HepG2 (cell line): ENCODE results near the gene ANKZF1. TPM values are rescaled to one million over a fixed set of nuclear protein-coding genes. Genes with fewer than 3 reads are reported as not detected.
A peak's percentile ranks its signal among the peaks of the same experiment; 100 is the strongest.

Experiments used
- AGO2 ChIP-seq: fragments of 200-400 bp; formaldehyde crosslinking; optimal IDR thresholded peaks from 2 replicates; pipeline ENCODE3; 2017; ENCODE audit warnings: mild to moderate bottlenecking, low read depth, low read length, moderate library complexity
- IKZF1 ChIP-seq: fragments of 450-650 bp; IDR thresholded peaks from 2 replicates; pipeline ENCODE4 v1.7.1; 2016
- ISL2 ChIP-seq: sonication (generic); formaldehyde crosslinking; IDR thresholded peaks from 2 replicates; pipeline ENCODE4 v1.5.0; 2020; ENCODE audit warnings: missing genetic modification reagents
- PHF8 ChIP-seq: sonication (generic); formaldehyde crosslinking; IDR thresholded peaks from 2 replicates; pipeline ENCODE4 v1.5.0; 2020; ENCODE audit warnings: missing genetic modification reagents
- RFXANK ChIP-seq: IDR thresholded peaks from 2 replicates; pipeline ENCODE4 v1.6.1; 2016
- TCF7L2 ChIP-seq: IDR thresholded peaks from 2 replicates; pipeline ENCODE4 v1.6.1; 2011; ENCODE audit warnings: mild to moderate bottlenecking, low read depth, low read length, moderate library complexity
- polyA plus RNA-seq, 8 experiments: library from polyadenylated mRNA; depleted of rRNA in 3 of 8; stranded (reverse) in 7 of 8; unstranded in 1 of 8; fragments of >200 nt; fragmentation: Illumina TruSeq in 4 of 8; extraction: Trizol in 4 of 8; gene quantifications; 2 replicates each; pipeline versions ENCODE4 v1.2.1 to v1.2.3, GENCODE V29; 2011 to 2016; ENCODE audit warnings: low read depth in 4 of 8, missing spikeins in 1 of 8, mixed read lengths in 1 of 8; ENCODE audit not compliant: insufficient read depth in 1 of 8
- total RNA-seq, 5 experiments: library from RNA; depleted of rRNA; stranded (reverse); fragments of >200 nt; fragmentation: Illumina TruSeq; extraction: Trizol; gene quantifications; 2 replicates each; pipeline ENCODE4 v1.2.3, GENCODE V29; 2016; ENCODE audit warnings: low read depth in 1 of 5
- TF ChIP-seq, protein P1 (sequence below): IDR thresholded peaks from 2 replicates; pipeline ENCODE4 v1.6.1; 2016; ENCODE audit warnings: low read depth, missing genetic modification reagents, missing compliant biosample characterization
- TF ChIP-seq, protein P2 (sequence below): sonication (generic); formaldehyde crosslinking; IDR thresholded peaks from one replicate; pipeline ENCODE4 v1.5.1; 2020; ENCODE audit warnings: mild to moderate bottlenecking, missing genetic modification reagents; ENCODE audit errors: not compliant biosample characterization
- TF ChIP-seq, protein P3 (sequence below): sonication (generic); formaldehyde crosslinking; IDR thresholded peaks from 2 replicates; pipeline ENCODE4 v1.5.0; 2020; ENCODE audit warnings: missing genetic modification reagents
- TF ChIP-seq, protein P4 (sequence below): sonication (generic); formaldehyde crosslinking; IDR thresholded peaks from 2 replicates; pipeline ENCODE4 v1.4.0; 2020; ENCODE audit warnings: missing genetic modification reagents, borderline replicate concordance

The ANKZF1 gene
- total and polyA plus RNA-seq, 2 of the 13 experiments (the other 11 are each of a cell fraction or from before 2014, with no cell fraction given), result 25.3 to 128 TPM

DNA sequence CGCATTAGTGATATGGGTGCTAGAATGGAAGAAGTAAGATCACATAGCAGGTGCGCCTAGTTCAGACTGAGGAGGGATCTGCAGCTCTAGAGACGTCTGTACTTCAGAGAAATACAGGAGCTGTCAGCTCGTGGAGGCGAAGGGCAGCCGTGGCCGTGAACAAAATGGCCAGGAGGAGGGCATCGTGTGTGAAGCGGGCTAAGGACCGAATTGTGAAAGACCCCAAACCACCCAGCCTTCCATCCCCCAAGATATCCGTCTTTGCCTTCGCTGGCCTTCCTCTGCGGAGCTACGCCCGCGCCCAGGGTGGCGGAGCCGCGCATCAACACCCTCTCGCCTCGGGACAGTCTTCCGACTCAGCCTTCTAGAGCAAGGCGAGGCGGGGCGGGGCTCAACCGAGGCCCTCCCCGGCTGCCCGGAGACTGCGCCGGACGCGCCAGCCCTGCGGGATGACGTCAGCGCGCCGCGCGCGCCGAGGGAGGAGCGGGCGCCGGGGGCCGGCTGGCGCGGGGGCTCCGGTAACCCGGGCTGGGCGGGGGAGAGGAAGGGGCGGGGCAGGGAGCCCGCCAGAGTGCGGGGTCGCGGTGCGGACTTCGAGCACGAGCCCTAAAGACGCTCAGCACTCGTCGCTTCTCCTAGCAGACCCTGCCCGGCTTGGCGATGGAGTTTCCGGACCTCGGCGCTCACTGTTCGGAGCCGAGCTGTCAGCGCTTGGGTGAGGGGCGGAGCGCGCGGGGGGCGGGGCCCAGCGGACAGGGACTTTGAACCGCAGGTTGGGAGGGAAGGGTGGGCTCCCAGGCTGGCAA, 23.1 kb upstream of the ANKZF1 start, which contains the start of gene ZFAND2B (continued):
- TF ChIP-seq, protein P1, sequence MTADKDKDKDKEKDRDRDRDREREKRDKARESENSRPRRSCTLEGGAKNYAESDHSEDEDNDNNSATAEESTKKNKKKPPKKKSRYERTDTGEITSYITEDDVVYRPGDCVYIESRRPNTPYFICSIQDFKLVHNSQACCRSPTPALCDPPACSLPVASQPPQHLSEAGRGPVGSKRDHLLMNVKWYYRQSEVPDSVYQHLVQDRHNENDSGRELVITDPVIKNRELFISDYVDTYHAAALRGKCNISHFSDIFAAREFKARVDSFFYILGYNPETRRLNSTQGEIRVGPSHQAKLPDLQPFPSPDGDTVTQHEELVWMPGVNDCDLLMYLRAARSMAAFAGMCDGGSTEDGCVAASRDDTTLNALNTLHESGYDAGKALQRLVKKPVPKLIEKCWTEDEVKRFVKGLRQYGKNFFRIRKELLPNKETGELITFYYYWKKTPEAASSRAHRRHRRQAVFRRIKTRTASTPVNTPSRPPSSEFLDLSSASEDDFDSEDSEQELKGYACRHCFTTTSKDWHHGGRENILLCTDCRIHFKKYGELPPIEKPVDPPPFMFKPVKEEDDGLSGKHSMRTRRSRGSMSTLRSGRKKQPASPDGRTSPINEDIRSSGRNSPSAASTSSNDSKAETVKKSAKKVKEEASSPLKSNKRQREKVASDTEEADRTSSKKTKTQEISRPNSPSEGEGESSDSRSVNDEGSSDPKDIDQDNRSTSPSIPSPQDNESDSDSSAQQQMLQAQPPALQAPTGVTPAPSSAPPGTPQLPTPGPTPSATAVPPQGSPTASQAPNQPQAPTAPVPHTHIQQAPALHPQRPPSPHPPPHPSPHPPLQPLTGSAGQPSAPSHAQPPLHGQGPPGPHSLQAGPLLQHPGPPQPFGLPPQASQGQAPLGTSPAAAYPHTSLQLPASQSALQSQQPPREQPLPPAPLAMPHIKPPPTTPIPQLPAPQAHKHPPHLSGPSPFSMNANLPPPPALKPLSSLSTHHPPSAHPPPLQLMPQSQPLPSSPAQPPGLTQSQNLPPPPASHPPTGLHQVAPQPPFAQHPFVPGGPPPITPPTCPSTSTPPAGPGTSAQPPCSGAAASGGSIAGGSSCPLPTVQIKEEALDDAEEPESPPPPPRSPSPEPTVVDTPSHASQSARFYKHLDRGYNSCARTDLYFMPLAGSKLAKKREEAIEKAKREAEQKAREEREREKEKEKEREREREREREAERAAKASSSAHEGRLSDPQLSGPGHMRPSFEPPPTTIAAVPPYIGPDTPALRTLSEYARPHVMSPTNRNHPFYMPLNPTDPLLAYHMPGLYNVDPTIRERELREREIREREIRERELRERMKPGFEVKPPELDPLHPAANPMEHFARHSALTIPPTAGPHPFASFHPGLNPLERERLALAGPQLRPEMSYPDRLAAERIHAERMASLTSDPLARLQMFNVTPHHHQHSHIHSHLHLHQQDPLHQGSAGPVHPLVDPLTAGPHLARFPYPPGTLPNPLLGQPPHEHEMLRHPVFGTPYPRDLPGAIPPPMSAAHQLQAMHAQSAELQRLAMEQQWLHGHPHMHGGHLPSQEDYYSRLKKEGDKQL (CRISPR knock-in tag), result no peak; the same call in 1 of the 2 replicates
- TF ChIP-seq AGO2 (peak; percentile 99), IKZF1 (no peak), PHF8 (CRISPR knock-in tag) (peak; percentile 89), RFXANK (no peak; the same call in 1 of the 2 replicates), ISL2 (CRISPR knock-in tag) (0 out of 2 replicates have a peak, but pooled peaks have one; percentile 15), TCF7L2 (no peak)
- TF ChIP-seq, protein P2, sequence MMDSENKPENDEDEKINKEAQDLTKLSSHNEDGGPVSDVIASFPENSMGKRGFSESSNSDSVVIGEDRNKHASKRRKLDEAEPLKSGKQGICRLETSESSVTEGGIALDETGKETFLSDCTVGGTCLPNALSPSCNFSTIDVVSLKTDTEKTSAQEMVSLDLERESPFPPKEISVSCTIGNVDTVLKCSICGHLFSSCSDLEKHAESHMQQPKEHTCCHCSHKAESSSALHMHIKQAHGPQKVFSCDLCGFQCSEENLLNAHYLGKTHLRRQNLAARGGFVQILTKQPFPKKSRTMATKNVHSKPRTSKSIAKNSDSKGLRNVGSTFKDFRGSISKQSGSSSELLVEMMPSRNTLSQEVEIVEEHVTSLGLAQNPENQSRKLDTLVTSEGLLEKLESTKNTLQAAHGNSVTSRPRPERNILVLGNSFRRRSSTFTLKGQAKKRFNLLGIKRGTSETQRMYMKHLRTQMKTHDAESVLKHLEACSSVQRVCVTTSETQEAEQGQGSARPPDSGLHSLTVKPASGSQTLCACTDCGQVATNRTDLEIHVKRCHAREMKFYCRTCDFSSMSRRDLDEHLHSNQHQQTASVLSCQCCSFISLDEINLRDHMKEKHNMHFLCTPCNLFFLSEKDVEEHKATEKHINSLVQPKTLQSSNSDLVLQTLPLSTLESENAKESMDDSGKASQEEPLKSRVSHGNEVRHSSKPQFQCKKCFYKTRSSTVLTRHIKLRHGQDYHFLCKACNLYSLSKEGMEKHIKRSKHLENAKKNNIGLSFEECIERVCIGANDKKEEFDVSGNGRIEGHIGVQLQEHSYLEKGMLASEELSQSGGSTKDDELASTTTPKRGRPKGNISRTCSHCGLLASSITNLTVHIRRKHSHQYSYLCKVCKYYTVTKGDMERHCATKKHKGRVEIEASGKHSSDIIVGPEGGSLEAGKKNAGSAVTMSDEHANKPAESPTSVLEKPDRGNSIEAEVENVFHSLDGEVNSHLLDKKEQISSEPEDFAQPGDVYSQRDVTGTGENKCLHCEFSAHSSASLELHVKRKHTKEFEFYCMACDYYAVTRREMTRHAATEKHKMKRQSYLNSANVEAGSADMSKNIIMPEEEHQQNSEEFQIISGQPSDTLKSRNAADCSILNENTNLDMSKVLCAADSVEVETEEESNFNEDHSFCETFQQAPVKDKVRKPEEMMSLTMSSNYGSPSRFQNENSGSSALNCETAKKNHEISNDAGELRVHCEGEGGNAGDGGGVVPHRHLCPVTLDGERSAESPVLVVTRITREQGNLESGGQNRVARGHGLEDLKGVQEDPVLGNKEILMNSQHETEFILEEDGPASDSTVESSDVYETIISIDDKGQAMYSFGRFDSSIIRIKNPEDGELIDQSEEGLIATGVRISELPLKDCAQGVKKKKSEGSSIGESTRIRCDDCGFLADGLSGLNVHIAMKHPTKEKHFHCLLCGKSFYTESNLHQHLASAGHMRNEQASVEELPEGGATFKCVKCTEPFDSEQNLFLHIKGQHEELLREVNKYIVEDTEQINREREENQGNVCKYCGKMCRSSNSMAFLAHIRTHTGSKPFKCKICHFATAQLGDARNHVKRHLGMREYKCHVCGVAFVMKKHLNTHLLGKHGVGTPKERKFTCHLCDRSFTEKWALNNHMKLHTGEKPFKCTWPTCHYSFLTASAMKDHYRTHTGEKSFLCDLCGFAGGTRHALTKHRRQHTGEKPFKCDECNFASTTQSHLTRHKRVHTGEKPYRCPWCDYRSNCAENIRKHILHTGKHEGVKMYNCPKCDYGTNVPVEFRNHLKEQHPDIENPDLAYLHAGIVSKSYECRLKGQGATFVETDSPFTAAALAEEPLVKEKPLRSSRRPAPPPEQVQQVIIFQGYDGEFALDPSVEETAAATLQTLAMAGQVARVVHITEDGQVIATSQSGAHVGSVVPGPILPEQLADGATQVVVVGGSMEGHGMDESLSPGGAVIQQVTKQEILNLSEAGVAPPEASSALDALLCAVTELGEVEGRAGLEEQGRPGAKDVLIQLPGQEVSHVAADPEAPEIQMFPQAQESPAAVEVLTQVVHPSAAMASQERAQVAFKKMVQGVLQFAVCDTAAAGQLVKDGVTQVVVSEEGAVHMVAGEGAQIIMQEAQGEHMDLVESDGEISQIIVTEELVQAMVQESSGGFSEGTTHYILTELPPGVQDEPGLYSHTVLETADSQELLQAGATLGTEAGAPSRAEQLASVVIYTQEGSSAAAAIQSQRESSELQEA, result no peak
- TF ChIP-seq, protein P3, sequence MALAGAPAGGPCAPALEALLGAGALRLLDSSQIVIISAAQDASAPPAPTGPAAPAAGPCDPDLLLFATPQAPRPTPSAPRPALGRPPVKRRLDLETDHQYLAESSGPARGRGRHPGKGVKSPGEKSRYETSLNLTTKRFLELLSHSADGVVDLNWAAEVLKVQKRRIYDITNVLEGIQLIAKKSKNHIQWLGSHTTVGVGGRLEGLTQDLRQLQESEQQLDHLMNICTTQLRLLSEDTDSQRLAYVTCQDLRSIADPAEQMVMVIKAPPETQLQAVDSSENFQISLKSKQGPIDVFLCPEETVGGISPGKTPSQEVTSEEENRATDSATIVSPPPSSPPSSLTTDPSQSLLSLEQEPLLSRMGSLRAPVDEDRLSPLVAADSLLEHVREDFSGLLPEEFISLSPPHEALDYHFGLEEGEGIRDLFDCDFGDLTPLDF (CRISPR knock-in tag), result no peak
- TF ChIP-seq, protein P4, sequence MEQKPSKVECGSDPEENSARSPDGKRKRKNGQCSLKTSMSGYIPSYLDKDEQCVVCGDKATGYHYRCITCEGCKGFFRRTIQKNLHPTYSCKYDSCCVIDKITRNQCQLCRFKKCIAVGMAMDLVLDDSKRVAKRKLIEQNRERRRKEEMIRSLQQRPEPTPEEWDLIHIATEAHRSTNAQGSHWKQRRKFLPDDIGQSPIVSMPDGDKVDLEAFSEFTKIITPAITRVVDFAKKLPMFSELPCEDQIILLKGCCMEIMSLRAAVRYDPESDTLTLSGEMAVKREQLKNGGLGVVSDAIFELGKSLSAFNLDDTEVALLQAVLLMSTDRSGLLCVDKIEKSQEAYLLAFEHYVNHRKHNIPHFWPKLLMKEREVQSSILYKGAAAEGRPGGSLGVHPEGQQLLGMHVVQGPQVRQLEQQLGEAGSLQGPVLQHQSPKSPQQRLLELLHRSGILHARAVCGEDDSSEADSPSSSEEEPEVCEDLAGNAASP (CRISPR knock-in tag), result 0 out of 2 replicates have a peak, but pooled peaks have one; percentile 9
